ENCODE results near the gene ADAMTS14.

ADAMTS14 gene

DNA sequence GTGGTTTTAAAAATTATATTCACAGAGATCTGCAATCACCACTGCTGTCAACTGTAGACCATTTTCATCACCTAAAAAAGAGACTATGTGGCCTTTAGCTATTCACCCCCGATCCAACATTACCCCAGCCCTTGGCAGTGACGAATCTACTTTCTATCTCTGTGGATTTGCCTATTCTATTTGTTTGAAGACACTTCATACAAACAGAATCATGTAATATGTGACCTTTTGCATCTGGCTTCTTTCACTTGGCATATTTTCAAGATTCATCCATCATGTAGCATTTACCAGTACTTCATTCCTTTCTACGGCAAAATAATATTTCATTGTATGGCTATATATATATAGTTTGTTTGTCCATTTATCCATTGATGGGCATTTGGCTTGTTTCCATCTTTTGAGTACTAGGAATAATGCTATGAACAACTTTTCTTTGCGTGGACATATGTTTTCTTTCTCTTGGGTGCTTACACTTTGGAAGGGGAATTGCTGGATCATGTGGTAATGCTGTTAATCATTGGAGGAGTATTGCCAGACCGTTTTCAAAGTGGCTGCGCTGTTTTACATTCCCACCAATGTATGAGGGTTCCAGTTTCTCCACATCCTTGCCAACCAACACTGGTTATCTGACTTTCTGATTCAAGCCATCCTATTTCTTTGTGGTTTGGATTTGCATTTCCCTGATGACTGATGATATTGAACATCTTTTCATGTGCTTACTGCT, 22.3 kb downstream of the ADAMTS14 start:
- FAIRE-seq, result no peak

DNA sequence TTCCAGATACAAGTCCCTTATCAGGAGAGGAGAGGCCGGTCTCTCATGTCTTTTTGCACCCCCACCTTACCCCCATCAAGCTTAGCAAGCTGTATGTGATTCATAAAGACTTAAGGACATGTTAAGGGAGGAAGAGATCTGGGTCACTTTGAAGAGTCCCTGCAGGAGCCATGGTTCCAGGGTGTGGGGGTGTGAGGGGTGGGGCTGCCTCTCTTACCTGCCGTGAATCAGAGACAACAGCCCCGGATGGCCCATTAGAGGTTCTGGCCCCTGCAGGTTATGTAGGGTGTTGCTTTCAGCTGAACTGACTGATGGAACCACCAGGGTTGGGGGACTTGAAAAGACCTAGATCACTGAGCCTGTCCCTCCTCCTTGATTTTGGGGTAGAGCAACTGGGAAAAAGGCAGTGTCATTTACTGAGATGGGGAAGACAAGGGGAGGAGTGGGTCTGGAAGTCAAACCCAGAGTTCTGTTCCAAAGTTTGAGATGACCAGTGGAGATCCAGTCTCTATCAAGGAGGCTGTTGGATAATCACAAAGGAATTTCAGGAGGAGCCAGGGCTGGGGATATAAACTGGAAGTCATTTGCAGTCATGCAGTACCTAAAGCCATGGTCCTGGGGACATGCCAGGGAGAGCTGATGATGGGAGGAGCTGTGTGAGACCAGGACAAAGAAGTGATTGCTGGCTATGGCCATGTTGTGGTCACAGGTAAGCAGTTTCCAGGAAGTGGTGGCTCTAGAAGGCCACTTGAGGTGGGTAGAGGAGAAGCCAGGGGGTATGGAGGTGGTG, 23.1 kb downstream of the ADAMTS14 start:
- FAIRE-seq, result no peak

DNA sequence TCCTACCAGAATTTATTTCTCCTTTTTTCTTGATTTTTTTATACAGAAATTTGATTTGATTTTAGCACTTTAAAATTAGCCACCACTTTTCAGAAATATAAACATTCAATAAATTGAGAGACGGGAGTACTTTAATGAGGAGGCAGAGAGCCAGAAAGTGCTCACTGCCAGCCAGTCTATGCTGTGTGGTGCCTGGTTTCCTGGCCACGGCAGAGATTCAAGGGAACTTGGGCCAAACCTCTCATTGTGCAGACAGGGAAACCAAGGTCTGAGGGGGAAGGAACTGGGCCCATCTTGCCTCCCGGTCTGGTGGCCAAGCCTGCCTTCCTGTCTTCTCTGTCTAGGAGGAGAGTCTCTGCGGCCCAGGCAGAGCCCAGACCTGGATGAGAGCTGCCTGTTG, 25.9 kb downstream of the ADAMTS14 start:
- FAIRE-seq, result no peak

DNA sequence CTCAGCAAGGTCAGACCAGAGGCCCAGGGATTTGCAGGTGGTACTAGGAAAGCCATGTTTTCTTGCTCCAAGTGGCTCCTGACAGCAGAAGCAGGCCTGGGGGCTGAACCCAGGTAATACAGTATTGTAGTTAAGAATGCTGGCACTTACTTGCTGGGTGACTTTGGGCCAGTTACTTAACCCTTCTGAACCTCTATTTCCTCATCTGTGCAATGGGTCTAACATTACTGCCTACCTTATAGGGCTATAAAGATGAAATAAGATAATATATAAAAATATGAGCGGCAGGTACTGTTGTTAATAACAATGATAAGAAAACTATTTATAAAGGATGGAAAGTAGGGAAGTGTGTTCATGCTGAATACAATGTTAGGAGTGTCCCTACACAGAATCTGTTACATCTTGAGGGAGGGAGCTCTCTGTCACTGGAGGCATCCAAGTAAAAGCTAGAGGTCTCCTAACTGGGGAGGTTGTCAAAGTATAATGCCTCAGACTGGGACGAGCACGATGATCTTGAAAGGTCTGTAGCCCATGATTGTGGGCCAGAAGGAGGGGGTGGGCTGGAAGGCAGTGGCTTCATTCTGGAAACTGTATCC, 26.9 kb downstream of the ADAMTS14 start:
- FAIRE-seq, result no peak

DNA sequence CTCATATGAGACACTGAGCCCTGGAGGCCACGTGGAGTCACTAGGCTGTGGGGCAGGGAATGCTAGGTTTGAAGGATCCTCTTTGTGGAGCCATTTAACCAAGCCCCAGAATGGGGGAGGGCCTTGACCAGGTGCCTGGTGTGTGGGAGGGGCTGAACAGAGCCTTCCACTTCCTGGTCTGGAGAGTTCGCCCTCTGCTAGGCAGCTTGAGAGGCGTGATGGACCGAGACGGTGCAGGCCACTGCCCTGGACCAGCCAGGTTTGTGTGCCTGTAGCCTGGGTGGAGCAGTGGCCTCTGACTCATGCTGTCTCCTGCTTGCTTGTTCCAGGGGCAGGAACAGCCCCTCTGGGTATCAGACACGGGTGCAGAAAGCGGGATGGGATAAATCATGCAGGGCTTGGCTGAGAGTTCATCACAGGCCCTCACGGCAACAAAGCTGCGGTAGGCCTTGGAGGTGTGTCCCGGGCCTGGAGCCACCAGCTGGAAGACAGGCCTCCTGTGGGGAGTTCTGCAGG, 27.4 kb downstream of the ADAMTS14 start:
- FAIRE-seq, result no peak

DNA sequence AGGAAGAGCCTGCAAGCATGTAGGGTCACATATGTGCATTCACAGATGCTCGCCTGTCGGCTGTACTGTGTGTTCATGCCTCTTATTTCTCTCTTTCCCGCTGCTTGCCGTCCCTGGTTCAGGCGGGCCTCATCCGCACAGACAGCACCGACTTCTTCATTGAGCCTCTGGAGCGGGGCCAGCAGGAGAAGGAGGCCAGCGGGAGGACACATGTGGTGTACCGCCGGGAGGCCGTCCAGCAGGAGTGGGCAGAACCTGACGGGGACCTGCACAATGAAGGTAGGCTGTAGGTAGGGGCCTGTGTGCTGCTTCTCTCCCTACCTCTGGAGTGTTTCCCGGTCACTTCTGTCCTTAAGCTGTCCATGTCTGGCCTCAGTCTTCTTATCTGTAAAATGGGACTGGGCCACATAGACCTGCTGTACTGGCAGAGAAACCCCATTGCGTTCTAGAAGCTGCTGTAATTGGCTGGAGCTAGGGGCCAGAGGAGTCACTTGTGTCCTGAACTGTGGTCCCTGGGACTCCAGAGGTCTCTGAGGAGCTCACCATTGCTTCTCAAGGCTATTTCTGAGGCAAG, 30.0 kb downstream of the ADAMTS14 start:
- FAIRE-seq, result no peak

DNA sequence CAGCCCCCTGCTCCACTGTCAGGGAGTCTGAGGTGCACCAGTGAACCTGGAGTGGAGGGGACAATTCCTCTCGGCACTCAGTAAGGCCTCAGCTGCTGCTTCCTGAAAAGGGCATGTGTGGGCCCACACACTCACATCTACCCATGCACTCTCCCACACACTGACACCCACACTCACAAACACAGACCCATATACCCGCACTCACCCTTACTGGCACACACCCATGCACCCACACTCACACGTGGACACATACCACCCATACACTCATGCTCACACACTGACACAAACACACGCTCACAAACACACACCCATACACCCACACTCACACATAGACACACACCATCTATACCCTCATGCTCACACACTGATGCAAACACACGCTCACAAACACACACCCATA, 31.9 kb downstream of the ADAMTS14 start:
- no peak for FAIRE-seq

DNA sequence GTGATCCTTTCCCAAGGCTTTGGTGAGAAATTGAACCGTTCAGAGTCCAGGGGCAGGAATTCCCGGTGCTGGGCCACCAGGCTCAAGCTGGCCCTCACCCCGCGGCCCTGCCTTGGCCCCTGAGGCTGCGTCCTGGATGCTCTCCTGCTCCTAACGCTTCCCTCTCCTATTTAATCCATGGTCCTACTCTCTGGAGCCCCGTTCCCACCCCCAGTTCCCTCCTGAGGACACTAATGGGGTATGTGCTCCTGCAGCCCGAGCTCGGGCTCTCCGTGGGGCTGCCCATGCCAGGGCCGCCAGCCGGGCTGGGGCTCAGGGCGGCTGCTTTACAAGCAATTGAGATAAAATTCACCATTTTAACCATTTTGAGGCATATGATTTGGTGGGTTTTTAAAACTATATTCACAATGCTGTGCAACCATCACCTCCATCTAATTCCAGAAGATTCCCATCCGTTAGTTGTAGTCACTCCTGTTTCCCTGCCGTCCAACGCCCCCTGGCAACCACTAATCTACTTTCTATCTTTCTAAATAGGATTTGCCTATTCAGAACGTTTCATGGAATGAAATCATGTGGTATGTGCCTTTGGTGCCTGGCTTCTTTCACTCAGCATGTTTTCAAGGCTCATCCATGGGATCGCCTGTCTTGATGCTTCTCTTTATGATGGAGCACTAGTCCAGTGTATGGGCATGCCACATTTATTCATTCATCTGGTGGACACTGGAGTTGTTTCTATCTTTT, 33.0 kb downstream of the ADAMTS14 start:
- no peak for FAIRE-seq

DNA sequence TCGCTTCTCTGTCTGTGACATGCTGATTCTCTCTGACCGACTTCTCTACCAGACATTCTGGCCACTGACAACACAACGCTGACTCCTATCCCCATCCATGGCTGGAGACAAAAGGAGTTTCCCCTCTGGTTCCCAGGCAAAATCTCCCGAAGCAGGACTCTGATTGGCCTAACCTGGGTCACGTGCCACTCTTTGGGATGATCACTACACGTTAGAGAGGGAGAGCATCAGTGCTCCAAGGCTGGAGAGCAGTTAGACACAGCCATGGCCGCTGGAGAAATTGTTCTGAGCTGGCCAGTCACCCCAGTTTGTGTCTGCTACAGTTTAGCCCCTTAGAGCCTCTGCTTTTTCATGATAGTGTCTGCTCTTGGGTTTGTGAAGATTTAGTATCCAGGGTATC, 38.9 kb downstream of the ADAMTS14 start:
- no peak for FAIRE-seq

DNA sequence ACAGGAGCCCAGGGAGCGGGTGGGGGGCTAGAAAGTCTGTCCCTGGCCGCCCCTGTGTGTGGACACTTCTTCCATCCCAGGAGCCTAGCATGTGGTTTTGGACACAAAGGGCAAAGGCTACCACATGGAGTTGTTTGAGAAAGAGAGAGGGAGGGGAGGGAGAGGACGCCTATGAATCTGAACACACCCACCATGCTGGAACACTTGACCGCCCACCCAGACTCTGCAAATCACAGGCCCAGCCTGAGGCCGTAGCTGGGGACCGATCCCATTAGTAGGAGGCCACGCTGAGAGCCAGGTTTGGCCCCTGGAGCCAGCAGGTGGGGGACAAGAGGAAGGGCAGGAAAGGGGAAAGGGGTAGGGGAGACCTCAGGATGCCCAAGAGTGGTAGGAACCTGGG, 39.6 kb downstream of the ADAMTS14 start:
- FAIRE-seq, result no peak

DNA sequence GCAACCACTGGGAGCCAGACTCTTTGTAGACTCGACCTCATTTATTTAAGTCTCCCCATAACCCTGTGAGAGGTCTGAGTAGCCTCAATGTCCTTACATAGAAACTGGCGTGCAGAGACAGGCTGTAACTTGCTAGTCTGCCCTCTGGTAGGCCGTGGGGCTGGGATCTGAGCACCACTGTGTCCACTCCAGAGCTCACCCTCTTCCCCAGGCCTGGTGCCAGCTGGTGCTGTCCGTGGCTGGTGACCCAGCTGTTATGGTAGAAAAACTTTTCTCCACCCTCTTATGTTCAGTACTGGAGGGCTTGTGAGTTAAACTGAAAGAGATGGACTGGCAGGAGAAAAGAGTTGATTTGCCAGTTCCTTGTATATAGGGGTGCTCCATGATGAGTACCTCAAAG, 41.9 kb downstream of the ADAMTS14 start:
- FAIRE-seq, result no peak

DNA sequence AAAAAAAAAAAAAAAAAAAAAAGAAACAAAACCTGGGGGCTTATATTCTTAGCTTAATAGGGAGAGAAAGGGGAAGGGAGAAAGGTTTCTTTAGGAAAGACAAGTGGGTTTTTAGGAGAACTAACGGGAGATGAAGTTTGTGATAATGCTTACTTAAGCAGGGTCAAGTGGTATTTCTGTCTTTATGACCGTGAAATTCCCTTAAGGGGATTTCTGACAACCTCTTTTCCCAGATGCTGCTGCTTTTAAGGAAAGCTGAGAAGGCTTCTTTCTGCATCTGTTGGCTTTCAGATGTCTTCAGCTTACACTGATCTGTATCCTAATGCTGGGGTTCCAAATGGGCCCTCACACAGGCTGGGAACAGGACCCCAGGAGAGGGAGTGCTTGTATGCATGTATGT, 42.6 kb downstream of the ADAMTS14 start:
- no peak for FAIRE-seq

DNA sequence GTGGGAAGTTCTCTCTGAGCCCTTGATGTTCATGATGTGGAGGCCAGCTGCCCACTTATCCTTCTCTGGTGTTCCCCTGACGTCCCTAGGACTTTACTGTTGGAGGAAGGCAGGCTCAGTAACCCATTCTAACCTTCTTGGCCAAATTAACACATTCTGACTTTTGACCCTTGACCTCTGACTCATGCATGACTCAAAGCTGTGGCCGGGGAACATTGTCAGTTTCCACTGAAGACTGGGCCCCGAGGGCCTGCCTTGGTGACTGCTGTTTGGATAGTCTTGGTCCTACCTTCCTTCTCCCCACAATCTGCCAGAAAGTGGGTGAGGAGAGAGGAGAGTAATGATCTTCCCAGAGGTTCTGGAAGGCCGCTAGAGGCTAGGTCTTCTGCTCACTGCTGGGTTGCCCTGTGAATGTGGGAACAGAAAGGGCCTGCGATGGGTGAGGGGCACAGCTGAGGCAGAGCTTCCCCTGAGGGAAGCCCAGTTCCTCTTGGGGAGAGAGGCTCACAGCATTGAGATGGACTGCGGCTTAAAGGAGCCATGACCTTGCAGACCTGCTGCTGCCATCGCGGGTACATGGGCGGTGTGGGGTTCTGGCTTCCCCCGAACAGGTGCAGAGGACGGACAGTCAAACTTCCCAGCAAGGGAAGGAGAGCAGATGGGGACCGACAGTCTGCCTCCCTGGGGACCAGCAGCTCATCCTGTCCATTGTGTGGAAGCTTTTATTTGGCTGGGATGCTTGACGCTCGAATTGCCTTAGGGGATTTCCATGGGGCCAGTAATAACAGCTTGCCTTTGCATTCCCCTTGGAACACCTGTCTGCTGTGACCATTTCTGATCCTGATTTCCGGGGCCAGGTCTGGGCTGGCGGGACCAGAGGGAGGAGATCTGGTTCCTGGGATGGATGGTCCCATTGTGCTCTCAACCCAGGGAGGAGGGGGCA, 43.8 kb downstream of the ADAMTS14 start:
- FAIRE-seq, result no peak

DNA sequence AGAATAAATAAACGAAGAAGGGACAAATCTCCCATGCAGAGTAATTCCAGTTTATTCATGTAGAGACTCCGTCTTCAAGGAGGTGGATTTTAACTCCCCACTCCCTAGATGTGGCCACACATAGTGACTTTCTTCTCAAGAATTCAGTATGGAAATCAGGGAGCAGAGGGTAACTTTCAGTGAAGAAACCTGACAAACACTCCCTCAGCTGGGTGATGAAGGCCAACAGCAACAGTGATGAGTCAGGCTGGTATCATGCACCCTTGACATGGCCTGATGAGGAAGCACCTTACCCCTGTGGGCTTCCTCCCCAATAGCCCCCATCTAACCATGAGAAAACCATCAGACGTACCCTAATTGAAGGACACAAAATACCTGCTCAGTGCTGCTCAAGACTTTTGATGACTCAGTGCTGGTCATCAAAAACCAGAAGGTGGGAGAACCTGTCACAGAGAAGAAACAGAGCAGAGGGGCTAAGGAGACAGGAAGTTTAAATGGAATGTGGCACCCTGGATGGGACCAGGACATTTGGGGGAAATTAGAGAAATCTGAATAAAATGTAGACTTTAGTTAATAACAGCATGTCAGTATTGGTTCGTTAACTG, 50.6 kb downstream of the ADAMTS14 start:
- no peak for FAIRE-seq

DNA sequence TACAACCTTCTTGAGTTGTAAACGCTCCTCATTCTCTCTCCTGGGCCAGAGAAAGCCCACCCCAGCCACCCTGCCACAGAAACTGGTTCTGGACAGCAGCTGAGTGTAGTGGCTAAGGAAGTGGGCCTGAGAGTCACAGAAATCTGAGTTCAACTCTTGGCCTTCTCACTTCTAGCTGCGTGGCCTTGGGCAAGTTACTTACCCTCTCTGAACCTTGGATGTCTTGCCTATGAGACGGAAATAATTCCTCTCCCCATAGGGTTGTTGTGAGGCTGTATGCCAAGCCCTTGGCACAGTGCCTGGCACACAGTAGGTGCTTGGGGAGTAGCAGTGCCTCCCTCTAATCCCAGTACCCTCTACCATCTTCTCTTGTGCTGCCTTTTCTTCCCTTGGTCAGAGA, 51.5 kb downstream of the ADAMTS14 start:
- FAIRE-seq, result no peak

DNA sequence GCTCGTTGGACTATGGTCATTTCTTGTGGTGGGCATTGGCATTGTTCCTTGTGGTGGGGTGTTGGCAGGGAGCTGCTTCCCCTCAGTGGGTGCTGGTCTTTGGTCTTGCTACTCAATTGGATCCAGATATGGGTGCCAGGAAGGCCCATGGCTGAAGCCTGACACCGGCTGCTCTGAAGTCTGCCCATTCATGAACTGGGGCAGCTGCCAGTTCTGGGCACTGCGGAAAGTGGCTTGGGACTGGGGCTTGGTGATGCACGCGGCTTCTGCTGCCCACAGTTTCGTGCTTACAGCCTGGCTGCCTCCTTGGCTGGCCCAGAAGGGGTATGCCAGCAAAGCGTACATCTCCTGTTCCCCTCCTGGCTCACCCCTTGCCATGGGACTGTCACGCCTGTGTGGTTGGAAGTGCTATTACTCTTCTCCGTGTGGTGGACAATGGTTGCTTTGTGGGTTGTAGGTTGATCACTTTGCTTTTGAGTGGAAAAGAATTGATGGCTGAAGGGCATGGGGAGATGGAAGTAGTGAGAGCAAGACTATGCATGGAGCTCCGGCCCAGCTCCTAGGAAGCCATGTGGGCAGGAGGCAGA, 54.7 kb downstream of the ADAMTS14 start:
- FAIRE-seq, result no peak

DNA sequence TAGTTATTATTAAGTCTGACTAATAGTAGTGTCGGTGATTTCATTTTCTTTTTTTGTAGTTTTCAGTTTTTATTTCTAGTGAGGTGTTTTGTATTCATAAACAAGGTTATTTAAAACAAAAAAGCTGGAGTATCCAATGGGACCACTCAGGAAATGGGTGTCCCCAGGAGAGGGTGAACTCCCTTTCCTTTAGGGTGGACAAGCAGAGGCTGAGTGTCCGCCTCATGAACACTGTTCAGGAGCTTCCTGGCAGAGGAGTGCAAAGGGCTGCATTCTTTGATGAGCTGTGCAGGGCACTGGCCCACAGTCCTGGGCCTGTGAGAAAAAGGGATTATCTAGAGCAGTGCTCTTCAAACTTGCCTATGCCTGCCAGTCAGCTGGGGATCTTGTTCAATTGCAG, 56.0 kb downstream of the ADAMTS14 start:
- no peak for FAIRE-seq

DNA sequence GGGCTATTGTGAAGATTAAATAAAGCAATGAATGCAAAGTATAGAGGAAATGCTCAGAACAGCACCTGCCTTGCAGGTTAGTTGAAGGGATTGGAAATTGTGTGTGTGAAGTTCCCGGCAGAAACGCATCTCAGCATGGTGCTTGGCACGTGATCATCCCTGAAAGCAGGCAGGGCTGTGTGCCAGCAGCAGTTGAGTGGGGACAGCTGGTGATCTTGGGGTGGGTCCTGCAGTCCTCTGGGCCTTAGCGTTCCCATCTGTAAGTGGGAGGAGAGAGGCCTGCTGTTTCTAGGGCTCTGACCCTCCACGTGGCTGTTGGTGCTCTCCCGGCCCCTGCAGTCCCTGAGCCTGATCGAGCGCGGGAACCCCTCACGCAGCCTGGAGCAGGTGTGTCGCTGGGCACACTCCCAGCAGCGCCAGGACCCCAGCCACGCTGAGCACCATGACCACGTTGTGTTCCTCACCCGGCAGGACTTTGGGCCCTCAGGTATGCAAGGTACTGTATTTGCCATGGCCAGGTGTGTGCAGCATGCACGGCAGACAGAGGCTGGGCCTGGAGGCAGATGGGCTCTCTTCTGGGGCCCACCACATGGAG, 57.6 kb downstream of the ADAMTS14 start:
- FAIRE-seq, result no peak

DNA sequence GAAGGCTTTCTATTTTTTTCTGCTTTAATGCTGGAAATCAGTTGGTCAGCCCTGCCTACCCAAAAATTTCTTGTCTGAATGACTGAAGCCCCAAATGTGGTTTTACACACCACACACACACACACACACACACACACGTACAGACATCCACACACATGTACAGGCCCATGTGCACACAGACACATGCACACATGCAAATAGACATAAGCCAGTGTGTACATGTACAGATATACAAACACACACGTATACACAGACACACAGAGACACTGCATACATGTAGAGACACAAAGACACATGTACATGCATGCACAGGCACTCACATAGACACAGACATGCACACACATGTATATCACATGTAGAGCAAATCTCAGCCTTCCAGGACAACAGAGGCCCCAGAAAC, 58.6 kb downstream of the ADAMTS14 start:
- FAIRE-seq, result no peak

DNA sequence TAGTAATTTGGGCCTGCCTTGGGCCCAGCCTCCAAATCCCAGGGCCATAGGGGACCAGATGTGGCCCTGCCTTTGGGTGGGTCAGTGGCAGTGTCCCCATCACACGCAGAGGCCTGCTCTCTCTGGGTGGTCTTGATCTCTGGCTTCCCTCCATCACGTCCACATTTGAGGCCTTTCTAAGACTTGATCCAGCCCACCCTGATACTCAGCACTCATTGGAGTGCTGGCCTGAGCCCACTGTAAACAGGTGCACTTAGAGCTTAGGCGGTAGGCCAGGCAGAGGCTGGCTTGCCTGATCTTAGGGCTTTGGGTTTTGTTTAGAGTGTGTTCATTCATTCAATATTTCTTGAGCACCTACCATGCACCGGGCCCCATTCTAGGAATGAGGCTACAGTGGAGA, 60.3 kb downstream of the ADAMTS14 start:
- FAIRE-seq, result no peak

Data from islet of Langerhans (tissue), 1 donor.